ENCODE measurements around the gene RIPK3.

Gene RIPK3

DNA sequence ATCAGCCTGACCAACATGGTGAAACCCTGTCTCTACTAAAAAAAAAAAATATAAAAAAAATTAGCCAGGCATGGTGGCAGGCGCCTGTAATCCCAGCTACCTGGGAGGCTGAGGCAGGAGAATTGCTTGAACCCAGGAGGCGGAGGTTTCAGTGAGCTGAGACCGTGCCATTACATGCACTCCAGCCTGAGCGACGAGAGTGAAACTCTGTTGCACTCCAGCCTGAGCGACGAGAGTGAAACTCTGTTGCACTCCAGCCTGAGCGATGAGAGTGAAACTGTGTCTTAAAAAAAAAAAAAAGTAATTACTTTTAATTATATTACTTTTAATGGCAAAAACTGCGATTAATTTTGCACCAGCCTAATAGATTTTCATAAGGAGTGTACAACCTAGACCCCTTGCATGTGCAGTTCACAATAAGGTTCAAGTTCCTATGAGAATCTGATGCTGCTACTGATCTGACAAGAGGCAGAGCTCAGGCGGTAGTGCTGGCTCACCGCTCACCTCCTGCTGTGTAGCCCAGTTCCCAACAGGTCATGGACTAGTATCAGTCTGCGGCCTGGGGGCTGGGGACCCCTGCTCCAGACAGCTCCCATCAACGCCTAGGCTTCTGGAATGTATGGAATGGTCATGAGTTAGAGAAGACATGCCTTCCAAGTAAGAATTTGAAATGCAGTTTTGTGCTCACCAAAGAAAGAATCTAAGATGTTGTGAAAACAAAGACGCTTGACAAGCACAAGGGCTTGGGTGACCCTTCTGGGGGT is 18.4 kb downstream of the RIPK3 start:
- no peak for DNase-seq (ENCODE audit: low read depth in 3 of 3)

DNA sequence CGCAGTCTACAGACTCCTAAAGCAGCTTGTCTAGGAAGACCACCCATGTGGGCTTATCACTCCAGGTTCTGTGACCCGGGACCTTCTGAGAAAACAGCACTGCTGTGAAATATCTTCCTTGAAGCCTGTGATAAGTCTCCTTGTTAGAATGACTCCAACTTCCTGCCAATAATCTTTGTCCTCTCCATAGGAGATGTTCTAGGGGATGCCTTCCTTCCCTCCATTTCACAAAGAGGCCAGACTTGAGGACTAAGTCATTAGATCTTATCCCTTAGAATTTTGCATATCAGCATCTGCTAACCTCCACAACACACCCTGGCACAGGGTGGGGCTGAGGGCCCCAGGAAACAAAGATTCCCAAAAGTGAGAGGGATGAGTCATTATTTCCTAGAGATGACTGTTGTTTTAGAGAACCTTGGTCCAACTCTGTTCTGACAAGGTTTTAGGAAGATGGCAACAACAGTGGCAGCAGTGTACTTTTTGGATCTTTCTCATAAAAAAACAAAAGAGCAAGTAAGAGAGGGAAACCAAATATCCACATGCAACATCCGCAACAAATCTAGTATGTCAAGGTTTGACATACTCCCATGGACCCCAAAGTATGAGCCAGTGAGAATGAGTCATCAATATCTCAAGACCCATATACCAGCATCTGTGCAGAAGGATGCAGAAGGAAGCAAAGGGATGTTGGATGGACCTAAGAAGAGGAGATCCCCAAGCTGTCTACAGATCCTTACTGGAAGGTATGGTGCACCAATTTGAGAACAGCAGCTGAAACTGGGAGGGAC is 22.5 kb downstream of the RIPK3 start:
- DNase-seq (ENCODE audit: low read depth in 3 of 3) = no peak

DNA sequence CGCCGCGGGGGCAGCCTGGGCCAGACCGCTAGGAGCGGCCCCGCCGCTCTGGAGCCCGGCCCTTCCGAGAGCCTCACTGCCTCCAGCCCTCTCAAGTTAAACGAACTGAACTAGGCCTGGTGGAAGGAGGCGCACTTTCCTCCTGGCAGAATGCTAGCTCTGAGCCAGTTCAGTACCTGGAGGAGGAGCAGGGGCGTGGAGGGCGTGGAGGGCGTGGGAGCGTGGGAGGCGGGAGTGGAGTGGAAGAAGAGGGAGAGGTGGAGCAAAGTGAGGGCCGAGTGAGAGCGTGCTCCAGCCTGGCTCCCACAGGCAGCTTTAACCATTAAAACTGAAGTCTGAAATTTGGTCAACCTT is 23.2 kb downstream of the RIPK3 start:
- no peak for DNase-seq (ENCODE audit: low read depth in 3 of 3)

DNA sequence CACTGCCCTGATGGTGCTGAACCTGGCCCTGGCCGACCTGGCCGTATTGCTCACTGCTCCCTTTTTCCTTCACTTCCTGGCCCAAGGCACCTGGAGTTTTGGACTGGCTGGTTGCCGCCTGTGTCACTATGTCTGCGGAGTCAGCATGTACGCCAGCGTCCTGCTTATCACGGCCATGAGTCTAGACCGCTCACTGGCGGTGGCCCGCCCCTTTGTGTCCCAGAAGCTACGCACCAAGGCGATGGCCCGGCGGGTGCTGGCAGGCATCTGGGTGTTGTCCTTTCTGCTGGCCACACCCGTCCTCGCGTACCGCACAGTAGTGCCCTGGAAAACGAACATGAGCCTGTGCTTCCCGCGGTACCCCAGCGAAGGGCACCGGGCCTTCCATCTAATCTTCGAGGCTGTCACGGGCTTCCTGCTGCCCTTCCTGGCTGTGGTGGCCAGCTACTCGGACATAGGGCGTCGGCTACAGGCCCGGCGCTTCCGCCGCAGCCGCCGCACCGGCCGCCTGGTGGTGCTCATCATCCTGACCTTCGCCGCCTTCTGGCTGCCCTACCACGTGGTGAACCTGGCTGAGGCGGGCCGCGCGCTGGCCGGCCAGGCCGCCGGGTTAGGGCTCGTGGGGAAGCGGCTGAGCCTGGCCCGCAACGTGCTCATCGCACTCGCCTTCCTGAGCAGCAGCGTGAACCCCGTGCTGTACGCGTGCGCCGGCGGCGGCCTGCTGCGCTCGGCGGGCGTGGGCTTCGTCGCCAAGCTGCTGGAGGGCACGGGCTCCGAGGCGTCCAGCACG is 23.8 kb downstream of the RIPK3 start:
- no peak for DNase-seq (ENCODE audit: low read depth in 3 of 3)

DNA sequence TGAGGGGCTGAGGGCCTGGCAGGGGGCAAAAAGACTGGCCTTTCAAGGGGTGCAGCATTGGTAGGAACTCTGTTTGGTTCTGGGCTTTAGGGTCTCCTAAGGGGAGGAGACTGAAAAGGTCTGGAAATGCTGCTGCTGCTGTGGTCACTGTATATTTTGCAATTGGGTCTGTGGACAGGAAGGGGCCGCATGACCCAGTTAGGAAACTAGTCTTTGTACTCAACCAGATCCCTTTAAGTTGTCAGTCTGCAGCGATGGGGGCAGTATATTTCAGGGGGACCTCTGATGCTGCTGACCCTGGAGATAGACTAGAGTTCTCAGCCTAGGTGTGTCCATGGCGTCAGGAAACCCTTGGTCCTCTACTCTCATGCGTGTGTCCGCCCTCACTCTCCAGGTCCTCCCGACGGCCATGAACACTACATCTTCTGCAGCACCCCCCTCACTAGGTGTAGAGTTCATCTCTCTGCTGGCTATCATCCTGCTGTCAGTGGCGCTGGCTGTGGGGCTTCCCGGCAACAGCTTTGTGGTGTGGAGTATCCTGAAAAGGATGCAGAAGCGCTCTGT is 24.5 kb downstream of the RIPK3 start:
- no peak for DNase-seq (ENCODE audit: low read depth in 3 of 3)

DNA sequence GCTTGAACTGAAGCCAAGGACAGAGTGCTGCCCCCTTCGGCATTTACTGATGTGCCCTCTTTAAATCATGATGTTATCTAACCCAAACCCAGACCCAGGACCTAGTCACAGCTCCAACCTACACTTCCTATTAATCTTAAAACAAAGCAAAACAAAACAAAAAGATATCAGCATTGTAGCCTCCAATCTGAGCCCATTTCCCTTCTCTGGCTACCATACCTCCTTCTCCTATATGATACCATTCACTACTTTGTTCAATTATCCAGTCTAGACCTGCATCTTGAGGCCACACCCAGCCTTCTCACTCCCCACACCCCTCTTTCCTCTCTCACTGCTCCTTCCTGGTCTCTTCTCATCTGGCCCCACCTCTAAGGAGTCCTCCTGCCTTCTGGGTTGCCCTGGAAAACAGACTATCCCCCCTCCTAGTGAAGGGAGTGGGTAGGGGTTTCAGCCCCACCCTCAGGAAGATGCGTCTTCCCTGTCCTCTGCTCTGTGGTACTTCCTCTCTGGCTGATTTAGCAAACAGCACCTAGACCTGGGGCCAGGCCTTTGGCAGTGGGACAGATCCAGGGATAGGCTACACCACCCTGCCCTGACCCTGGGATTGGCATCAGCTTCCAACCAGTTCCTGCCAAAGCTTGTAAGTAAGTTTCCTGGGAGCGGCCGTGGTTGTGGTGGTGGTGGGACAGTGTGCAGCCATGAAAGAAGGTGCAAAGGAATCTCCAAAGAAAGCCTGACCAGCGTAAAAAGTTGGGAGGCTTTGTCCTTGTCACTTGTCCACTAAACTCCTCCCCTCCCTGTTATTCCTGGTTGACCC is 25.2 kb downstream of the RIPK3 start:
- no peak for DNase-seq (ENCODE audit: low read depth in 3 of 3)

DNA sequence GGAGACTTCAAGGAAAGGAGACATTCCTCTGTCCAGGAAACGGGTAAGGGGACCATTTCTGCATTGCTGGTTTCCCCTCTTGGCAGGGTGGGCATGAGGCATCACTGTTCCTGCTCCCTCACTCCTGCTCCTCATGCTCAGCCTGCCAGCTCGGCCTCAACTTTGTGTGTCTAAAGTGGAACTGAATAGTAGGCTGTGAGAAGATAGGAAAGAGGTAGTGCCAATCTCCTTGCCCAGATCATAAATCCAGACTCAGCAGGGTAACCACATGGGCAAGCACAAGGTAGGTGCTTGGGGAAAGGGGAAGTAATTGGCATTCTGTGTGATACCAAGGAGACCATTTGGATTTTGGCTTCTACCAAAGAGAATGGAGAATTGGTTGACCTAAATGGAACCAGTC is 25.9 kb downstream of the RIPK3 start:
- no peak for DNase-seq (ENCODE audit: low read depth in 3 of 3)

DNA sequence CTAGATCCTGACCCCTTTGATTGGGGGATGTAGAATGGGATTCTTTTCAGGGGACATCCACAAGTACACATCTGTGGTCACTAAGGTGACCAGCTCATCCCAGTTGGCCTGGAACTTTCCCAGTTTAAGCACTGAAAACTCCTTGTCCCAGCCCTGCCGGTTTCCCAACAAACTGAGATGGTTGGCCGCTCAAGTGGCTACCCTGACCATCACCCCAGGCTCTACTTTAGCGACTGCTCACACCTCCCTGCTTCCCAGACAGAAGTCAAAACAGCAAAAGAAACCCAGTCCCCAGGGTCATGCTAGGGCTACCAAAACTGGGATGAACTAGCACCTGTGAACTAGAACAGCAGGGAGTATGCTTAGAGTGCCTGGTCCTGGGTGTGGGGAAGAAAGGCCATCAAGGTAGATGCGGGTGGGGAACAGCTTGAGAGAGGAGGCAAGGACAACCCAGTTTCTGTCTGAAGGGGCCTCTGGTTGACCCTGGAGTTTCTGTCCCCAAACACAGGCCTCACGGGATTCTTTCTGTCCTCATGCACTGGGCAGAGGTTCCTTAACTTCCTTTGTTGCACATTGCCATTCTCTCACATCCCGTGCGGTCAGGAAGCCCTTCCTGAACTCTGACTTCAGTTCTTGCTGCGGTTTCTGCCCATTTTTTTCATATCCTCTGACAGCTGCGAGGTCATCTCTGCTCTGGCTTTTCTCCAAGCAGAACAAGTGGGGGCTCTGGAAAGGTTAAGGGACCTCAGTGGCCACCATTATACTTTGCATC is 26.9 kb downstream of the RIPK3 start:
- no peak for DNase-seq (ENCODE audit: low read depth in 3 of 3)

DNA sequence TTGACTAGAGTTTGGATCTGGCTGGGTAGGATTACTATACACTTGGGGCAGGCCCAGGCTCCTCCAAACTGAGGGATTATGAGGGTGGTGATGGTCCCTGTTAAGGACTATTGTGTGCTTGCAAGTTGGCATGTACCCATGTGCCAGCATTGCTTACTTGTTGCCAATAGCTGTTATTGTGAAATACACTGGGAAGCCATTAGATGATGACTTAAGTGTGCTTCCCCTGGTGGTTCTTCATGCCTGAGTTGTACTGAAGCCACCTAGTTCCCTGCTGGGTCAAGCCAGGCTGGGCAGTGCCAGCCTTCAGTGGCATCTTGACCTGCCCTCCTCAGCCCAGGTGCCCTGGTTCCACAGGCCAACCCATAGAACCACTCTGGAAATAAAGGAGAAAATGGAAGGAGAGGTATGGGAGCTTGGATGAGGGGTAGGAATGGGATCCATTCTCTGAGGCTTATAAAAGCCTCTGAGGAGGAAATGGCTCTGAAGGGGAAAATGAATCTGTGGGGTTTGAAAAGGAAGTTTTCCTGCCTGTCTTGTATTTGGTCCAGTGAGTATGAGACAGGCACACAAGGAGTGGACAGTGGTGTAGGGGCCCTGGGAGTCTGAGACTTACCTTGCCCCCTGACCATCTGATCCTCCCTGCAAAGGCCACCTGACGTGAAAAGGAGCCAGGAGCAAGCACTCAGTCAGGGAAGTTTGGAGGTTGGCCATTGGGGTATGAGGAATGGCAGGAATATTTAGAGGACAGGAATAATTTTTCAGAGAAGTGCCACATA is 27.8 kb downstream of the RIPK3 start:
- no peak for DNase-seq (ENCODE audit: low read depth in 3 of 3)

DNA sequence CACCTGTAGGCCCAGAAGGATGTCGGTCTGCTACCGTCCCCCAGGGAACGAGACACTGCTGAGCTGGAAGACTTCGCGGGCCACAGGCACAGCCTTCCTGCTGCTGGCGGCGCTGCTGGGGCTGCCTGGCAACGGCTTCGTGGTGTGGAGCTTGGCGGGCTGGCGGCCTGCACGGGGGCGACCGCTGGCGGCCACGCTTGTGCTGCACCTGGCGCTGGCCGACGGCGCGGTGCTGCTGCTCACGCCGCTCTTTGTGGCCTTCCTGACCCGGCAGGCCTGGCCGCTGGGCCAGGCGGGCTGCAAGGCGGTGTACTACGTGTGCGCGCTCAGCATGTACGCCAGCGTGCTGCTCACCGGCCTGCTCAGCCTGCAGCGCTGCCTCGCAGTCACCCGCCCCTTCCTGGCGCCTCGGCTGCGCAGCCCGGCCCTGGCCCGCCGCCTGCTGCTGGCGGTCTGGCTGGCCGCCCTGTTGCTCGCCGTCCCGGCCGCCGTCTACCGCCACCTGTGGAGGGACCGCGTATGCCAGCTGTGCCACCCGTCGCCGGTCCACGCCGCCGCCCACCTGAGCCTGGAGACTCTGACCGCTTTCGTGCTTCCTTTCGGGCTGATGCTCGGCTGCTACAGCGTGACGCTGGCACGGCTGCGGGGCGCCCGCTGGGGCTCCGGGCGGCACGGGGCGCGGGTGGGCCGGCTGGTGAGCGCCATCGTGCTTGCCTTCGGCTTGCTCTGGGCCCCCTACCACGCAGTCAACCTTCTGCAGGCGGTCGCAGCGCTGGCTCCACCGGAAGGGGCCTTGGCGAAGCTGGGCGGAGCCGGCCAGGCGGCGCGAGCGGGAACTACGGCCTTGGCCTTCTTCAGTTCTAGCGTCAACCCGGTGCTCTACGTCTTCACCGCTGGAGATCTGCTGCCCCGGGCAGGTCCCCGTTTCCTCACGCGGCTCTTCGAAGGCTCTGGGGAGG is 28.9 kb downstream of the RIPK3 start, which contains the start of gene LTB4R:
Gene LTB4R, plus strand, starts transcription at position 857 of the 959 bp plus-strand sequence. CDS start 4,150 bp downstream, outside the sequence.
- peak in 2 of 3 experiments; percentile 37 to 45 for DNase-seq (ENCODE audit: low read depth in 3 of 3)

DNA sequence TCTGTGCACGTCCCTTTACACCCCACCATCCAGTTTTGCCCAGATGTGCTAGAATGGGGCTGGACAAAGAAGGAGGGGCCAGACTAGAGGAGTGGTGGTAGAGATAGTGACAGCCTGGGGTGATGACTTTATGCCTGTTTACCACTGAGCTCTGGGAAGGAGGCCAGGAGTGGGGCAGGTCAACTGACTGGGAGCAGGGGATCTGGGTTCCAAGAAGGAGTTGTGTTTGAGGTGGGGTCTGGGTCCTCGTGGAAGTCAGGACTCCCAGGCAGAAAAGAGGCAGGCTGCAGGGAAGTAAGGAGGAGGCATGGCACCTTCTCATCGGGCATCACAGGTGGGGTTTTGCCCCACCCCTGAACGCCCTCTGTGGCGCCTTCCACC is 29.5 kb downstream of the RIPK3 start:
- no peak for DNase-seq (ENCODE audit: low read depth in 3 of 3)

DNA sequence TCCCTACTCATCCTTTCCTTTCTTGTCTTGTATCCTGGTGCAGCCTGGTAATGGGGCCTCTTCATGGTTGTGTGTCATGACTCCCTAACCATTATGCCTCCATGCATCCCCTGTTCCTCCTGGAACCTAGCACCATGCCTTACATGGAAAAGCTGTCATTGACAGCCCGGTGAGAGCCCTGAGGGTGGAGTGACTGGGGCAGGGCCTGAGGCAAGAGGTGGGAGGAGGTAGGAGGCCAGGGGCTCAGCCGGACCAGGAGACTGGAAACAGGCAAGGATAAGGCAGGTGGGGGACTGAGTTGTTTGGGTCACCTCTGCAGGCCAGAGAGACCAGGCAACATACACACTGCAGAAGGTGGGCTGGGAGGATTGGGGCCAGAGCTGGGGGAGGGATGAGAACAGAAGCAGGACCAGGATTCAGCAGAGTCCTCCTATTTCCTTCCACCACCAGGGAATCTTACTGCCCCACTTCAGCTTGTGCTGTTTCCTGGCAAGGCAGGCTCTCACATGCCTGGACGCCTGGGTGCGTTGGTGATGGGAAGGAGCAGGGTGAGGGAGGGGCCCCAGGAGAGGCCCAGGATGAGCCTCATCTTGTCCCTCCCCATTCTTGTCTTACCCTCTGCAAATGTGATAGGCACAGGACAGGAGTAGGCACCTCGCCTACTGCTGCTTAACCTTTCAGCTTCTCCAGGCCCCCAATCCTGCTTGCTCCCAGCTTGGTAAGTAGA is 30.1 kb downstream of the RIPK3 start, which contains the start of gene LTB4R2:
Gene LTB4R2, plus strand, starts transcription at position 603 of the 727 bp plus-strand sequence. CDS start 525 bp downstream, outside the sequence.
- DNase-seq (ENCODE audit: low read depth in 3 of 3) = no peak

DNA sequence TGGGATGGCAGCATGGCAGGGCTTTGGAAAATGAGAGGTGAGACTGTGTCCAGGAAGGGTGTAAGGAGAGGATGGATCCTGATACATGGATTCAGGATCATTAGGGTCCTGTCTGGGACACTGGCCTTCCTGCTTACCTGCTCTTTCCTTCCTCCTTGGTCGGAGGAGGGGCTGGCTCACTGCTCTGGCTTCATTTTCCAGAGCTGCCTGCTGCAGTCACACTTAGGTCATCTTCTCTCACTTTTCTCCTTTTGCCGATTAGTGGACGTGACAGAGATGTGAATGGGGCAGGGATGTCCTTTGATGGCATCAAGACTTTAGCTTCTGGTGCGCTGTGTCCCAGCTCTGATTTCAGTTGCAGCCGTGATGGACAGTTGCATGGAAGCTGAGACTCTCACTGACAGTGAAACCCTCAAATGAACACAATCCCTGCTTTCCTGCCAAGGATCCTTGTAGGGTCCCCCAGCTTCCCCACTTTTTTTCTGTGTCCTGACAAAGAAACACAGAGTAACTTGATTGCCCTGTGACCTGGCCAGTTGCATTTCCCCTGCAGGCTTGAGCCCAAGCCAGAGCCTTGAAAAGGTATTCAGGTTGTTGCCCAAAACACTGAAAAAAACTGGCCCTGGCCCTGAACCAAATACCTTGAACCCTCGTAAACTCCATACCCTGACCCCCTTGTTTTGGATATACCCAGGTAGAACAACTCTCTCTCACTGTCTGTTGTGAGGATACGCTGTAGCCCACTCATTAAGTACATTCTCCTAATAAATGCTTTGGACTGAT is 31.3 kb downstream of the RIPK3 start:
- no peak for DNase-seq (ENCODE audit: low read depth in 3 of 3)

DNA sequence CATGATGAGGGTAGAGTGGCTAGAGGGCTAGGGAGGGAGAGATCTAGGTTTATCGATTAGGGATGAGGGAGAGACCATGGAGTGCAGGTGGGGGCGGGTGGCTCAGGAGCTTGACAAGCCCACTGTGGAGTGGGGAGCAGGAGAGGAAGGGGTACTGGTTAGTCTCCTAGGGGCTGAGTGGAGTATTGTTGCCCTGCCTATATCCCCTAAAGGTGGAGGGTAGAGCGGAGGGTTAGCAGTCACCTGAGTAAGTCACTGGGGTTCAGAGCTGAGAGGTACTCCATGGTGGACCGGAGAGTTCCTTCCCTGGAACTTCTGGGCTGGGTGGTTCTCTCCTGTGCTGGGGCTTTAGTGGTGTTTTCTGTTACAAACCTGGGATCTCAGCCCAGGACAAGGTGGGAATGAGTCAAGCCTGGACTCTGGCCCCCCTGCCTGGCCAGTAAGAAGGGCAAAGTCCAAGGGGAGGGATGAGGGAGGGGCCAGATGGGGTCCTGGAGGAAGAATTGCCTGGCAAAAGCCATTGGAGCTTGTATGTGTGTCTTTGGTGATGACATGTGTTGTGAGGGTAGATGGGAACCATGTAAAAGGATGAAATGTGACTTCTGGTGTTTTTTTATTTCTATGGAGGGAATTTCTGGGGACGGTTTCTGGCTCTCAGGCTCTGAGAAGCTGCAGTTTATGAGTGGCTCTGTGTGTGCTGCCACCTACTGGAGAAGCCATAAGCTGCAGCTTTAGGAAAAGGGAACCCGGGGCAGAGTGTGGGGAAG is 32.0 kb downstream of the RIPK3 start, which contains the start of gene CIDEB:
Gene CIDEB, minus strand, starts transcription at position 403 of the 767 bp plus-strand sequence. Its CDS starts 119 bp downstream, at position 284.
- DNase-seq (ENCODE audit: low read depth in 3 of 3) = peak in 1 of 3 experiments; percentile 43

DNA sequence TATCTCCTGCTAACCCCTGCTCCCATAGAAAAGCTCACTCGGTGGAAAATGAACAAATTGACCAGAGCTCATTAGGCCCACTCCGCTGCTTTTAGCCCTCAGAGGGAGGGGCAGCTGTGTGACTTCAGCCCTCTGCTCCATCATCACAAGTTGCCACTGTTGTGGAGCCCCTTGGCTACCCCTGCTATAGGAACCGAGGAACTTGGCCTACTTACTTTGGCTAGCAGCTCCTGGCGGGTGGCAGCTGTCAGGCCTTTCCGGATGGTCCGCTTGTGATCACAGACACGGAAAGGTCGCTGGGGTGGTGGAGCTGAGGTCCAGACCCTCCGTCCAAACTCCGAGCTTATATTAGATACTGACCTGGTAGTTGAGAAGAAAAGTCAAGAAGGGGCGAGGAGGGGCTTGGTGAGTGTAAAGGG is 32.6 kb downstream of the RIPK3 start:
- DNase-seq (ENCODE audit: low read depth in 3 of 3) = no peak

DNA sequence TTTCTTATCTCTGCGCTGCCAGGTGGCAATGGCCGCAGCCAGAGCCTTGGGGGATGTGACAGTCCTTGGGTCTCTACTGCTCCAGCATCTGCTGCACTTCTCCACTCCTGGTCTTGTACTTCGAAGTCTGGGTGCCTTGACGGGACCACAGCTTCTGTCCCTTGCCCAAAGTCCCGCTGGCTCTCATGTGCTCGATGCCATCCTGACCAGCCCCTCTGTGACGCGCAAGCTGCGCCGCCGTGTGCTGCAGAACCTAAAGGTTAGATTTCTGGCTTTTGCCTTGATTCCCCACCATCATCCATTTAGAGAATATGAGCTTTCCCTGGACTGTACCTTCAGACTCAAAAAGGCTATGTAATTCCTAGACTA is 35.8 kb downstream of the RIPK3 start:
- DNase-seq (ENCODE audit: low read depth in 3 of 3) = no peak
